Measurements from ENCODE around the gene SLC9C1. TPM values are rescaled to one million over a fixed set of nuclear protein-coding genes. Genes with fewer than 3 reads are reported as not detected.

Gene SLC9C1
- total RNA-seq, 1 experiment from 2014 or later: 0.50 TPM

DNA sequence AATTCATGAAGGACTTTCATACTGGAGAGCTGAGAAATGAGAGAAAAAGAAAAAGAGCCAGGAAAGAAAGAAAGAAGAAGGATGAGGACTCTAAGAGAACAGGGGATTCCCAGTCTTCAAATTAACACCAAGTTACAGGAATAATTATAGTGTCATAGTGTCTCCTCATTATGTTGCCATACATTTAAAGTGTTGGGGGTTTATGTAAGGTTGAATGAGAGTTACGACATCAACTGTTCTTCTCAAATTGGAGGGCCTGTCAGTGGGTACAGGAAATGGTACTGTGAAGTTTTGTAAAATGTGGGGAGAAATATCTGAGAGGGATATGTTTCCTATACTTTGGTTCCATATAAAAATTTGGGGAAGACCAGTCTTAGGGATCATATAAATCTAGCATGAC lies 26.7 kb upstream of the SLC9C1 start:
- H2AFZ ChIP-seq (ENCODE audit: low read length): no peak overlapping the region
- no peak overlapping the region for H3K23ac ChIP-seq (ENCODE audit: insufficient read length, low read depth, low read length)
- Mint-ChIP-seq H3K4me1 (peaks cover 35 to 36% of the 10 kb centered on the region in 2 experiments), H3K27me3 (ENCODE audit: low read depth) (no peaks in the 10 kb centered on the region), H3K4me3 (no peak overlapping the region), H3K9me3 (peaks cover 13 to 18% of the 10 kb centered on the region in 2 experiments), H3K36me3 (ENCODE audit: insufficient read depth in 1 of 3, low read depth in 3 of 3) (peaks cover 8 to 24% (median 10%) of the 10 kb centered on the region in 3 experiments), H3K27ac (peak overlapping the region in 1 of 3 experiments; percentile 26; a peak in 2 of 7 replicates)
- no peak overlapping the region for H4K5ac ChIP-seq (ENCODE audit: insufficient read length, low read depth, low read length)
- no peaks in the 10 kb centered on the region for H3K27me3 ChIP-seq (ENCODE audit: insufficient read depth, low read length)
- H4K20me1 ChIP-seq (ENCODE audit: control insufficient read depth, insufficient read depth, insufficient read length): no peaks in the 10 kb centered on the region
- no peaks in the 10 kb centered on the region for H3K79me2 ChIP-seq (ENCODE audit: insufficient read depth, low read length)
- no peak overlapping the region for H3K27ac ChIP-seq (ENCODE audit: insufficient read length, low read depth, low read length)
- H3K14ac ChIP-seq (ENCODE audit: insufficient read depth, low read length): no peak overlapping the region
- H4K8ac ChIP-seq (replicated peaks; ENCODE audit: insufficient read length, low read depth, low read length): no peak overlapping the region
- no peak overlapping the region for H2AK5ac ChIP-seq (ENCODE audit: insufficient read length, low read length)
- no CpG with 5 or more reads among the region's 1 CpG for WGBS (ENCODE audit: extremely low coverage, insufficient read length, low lambda C conversion rate)
- no peak overlapping the region for H3K9ac ChIP-seq (ENCODE audit: extremely low read depth, insufficient read length, low read length)
- no peak overlapping the region for H2BK120ac ChIP-seq (ENCODE audit: low read depth, low read length, poor library complexity, severe bottlenecking)
- no peak overlapping the region for H2BK12ac ChIP-seq (ENCODE audit: insufficient read length, low read depth, low read length)
- TF ChIP-seq, protein P1, sequence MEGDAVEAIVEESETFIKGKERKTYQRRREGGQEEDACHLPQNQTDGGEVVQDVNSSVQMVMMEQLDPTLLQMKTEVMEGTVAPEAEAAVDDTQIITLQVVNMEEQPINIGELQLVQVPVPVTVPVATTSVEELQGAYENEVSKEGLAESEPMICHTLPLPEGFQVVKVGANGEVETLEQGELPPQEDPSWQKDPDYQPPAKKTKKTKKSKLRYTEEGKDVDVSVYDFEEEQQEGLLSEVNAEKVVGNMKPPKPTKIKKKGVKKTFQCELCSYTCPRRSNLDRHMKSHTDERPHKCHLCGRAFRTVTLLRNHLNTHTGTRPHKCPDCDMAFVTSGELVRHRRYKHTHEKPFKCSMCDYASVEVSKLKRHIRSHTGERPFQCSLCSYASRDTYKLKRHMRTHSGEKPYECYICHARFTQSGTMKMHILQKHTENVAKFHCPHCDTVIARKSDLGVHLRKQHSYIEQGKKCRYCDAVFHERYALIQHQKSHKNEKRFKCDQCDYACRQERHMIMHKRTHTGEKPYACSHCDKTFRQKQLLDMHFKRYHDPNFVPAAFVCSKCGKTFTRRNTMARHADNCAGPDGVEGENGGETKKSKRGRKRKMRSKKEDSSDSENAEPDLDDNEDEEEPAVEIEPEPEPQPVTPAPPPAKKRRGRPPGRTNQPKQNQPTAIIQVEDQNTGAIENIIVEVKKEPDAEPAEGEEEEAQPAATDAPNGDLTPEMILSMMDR (conservative IDR thresholded peaks at IDR 0.05): no peak
- H3K4ac ChIP-seq (ENCODE audit: low read depth, low read length): no peak overlapping the region
- H3K9me3 ChIP-seq (ENCODE audit: control insufficient read depth, low read depth, low read length): peaks cover 4% of the 10 kb centered on the region
- no peak overlapping the region for H4K91ac ChIP-seq (ENCODE audit: insufficient read length, low read depth, low read length)
- H3K4me2 ChIP-seq (ENCODE audit: insufficient read depth, insufficient read length, low read length): no peak overlapping the region
- no peaks in the 10 kb centered on the region for H3K23me2 ChIP-seq (ENCODE audit: insufficient read length, low read depth, low read length, poor library complexity, severe bottlenecking)
- H3K4me1 ChIP-seq (ENCODE audit: insufficient read depth, low read length): peaks cover 5% of the 10 kb centered on the region
- no peak overlapping the region for H3K56ac ChIP-seq (ENCODE audit: insufficient read length, low read depth, low read length)
- DNase-seq: no peak
- no peak overlapping the region for H3K18ac ChIP-seq (ENCODE audit: insufficient read length, low read depth, low read length)
- no peaks in the 10 kb centered on the region for H3K79me1 ChIP-seq (ENCODE audit: insufficient read depth, low read depth, low read length, poor library complexity, severe bottlenecking)
- H2BK5ac ChIP-seq (ENCODE audit: insufficient read length, low read length): no peak overlapping the region
- H3T11ph ChIP-seq (ENCODE audit: low read length): no peak overlapping the region
- H2BK20ac ChIP-seq (ENCODE audit: low read depth, low read length, poor library complexity, severe bottlenecking): no peak overlapping the region
- H2BK15ac ChIP-seq (ENCODE audit: low read depth, low read length): no peak overlapping the region
